8988T (cell line): ENCODE measurements around the gene MEF2D.
A peak's percentile ranks its signal among the peaks of the same experiment; 100 is the strongest.

Experiments
- DNase-seq: peaks from one replicate; pipeline ENCODE4 v3.0.0; 2011

MEF2D gene

DNA sequence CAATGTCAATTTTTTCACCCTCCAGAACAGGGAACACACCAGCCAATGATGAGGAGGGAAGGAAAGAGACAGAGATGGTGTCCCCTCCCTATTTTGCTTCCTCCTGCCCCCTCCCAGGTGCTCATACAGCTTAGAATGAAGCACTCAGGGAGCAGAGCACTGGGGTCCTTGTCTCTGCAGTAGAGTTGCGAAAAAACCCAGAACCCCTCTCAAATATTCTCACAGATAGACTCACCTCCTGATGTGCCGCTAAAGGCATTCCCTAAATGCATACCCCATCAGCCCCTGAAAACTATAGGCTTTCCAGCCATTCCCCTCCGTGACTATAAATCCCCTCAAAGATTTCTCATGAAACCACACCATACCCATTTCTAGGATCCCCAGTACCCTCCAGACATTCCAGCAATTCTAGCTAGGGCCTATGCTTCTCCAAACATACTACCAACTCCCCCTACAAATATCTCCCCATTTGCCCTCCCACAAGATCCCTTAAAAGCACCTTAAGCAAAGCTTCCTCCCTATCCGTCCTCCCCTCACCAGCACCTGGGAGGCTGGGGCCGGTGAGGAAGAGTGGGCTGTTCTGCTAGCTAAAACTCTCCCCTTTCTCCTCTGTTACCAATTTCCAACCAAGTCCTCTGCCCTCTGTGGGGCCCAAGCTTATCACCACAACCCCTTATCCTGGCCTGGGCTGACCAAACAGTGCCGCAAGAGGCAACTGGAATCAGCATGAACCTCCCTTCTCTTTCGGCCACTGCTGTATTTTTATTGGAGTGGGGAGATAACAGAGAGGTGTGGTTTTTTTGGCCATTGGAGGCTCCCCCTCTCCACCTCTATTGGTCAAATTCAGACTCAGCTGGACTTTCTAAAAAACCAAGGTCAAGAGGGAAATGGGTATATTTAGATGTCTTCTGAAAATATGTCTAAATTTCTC lies 76.9 kb downstream of the MEF2D start:
- no peak for DNase-seq

GRCh38 chr1:156422602-156423091 lies 77.9 kb downstream of the MEF2D start:
- no peak for DNase-seq

GRCh38 chr1:156421939-156422601 lies 78.5 kb downstream of the MEF2D start:
- no peak for DNase-seq

GRCh38 chr1:156421062-156421938 lies 79.3 kb downstream of the MEF2D start:
- peak; percentile 77 for DNase-seq

GRCh38 chr1:156420205-156421061 lies 80.1 kb downstream of the MEF2D start:
- no peak for DNase-seq

DNA sequence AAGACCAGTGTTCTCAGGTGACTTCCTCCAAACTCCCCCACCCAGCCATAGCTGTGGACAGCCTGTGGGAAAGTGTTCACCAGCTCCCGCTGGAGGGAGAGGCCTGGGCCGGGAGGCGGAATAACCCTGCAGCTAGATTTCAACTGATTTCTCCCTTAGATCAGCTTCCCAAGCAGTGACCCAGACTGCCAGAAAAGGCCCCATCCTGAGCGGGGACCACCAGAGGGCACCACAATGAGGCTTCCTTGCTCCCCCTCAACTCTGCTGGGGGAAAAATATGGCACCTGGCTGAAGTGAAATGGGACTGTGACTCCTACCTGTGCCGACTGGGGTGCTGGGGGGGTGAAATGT lies 80.7 kb downstream of the MEF2D start:
- peak; percentile 67 for DNase-seq

GRCh38 chr1:156418416-156419070 lies 82.0 kb downstream of the MEF2D start:
- no peak for DNase-seq

DNA sequence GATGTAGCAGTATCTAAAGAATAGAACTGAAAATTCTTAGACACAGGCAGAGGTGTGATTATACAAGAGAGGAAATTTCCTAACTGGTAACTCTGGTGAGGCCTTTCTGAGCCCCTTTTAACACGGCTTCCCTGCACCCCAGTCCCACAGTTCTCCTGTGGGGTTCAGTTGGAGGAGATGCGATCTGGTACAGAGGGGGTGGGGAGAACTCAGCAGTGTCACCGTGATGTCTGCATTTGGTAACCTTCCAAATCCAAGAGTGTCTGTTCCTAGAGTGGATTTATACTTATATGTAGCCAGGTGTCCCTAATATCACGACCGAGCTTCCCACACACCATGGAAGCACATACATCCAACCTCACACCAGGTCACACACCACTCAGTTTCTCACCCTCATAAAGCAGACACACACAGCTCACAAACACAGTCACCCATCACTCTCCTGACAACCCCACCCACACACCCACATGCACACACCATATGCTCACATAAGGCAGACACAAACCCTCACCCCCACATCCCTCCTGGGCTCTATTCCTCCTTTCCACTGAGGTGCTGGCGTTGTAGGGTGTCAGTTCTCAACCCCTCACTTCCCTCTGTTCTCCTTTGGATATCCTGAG lies 83.1 kb downstream of the MEF2D start:
- no peak for DNase-seq

- no peak for DNase-seq
These were observed 83.6 kb downstream of the MEF2D start for GRCh38 chr1:156416993-156417392.

- DNase-seq: no peak
These were observed 86.0 kb downstream of the MEF2D start for GRCh38 chr1:156414461-156415064.
